Retinal pigment epithelial cell (primary cell): ENCODE data around the gene ARL5C.
"Not testable (repeated sequence)": the region's sequence is repeated elsewhere in the genome, so short reads cannot be mapped to it uniquely, and the experiment has no call there.

Source experiments
- DNase-seq: peaks from one replicate; pipeline ENCODE4 v3.0.0-alpha.2; 2010; ENCODE audit warnings: low read depth
- H3K4me3 ChIP-seq: 2 replicates; pipeline ENCODE4 v1.5.1; 2011; ENCODE audit warnings: mild to moderate bottlenecking, low read length, control low read depth, moderate library complexity
- CTCF ChIP-seq: conservative IDR thresholded peaks from 2 replicates; pipeline ENCODE4 v1.5.1; 2011; ENCODE audit warnings: low read depth, low read length, control low read depth, inconsistent platforms

ARL5C gene

GRCh38 chr17:39173526-39174274, 7.7 kb upstream of the ARL5C start:
- no peak for TF ChIP-seq CTCF
- DNase-seq: no peak
- H3K4me3 ChIP-seq: no peak overlapping the region

GRCh38 chr17:39173080-39173479, 7.1 kb upstream of the ARL5C start:
- H3K4me3 ChIP-seq: no peak overlapping the region
- DNase-seq: no peak
- TF ChIP-seq CTCF: no peak

- no peak overlapping the region for H3K4me3 ChIP-seq
- no peak for TF ChIP-seq CTCF
- no peak for DNase-seq
Measured at GRCh38 chr17:39171933-39172332, 6.0 kb upstream of the ARL5C start.

- no peak for TF ChIP-seq CTCF
- no peak overlapping the region for H3K4me3 ChIP-seq
- no peak for DNase-seq
Measured at GRCh38 chr17:39170558-39170957, 4.6 kb upstream of the ARL5C start.

GRCh38 chr17:39170109-39170508, 4.1 kb upstream of the ARL5C start:
- TF ChIP-seq CTCF: no peak
- no peak overlapping the region for H3K4me3 ChIP-seq
- no peak for DNase-seq

GRCh38 chr17:39169518-39169917, 3.6 kb upstream of the ARL5C start:
- no peak for DNase-seq
- no peak overlapping the region for H3K4me3 ChIP-seq
- no peak for TF ChIP-seq CTCF

GRCh38 chr17:39169101-39169500, 3.1 kb upstream of the ARL5C start:
- no peak for DNase-seq
- no peak overlapping the region for H3K4me3 ChIP-seq
- no peak for TF ChIP-seq CTCF

GRCh38 chr17:39168503-39168902, 2.5 kb upstream of the ARL5C start:
- DNase-seq, H3K4me3 ChIP-seq: not testable (repeated sequence)
